Measurements from ENCODE around the gene ABCF2.

ABCF2 gene

DNA sequence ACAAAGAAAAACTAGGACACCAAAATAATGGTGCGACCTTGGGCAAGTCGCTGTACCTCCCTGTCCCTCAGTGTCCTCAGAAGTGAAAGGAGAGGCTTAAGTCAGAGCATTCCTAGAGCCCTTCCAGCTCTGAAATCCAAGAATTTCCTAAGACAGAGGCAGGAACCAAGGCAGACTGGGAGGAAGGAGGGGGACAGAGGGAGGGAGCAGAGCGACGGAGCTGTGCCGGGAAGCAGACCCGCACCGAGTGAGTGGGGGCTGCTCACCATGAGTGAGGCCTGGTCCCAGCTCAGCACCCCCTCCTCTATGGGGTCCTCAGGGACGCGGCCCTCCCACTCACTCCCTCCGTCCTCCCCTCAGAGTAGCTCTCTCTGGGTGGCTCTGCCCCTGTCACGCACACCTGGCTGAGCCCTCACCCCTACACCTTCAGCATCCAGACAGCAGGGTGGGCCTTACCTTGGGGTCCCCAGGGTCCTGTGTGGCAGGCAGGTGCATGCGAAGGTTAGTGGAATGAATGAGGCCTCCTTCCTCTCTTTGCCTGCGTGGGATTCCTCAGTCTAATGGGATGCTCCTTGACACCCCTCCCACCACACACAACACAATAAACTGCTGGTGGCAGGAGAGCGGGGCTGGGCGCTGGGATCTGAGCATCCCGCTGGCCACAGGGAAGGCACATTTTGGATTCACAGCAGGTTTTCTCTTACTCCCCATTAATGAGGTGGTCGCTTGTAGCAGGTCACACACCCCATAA lies 26.1 kb upstream of the ABCF2 start:
- DNase-seq (ENCODE audit: low spot score) = peak; percentile 30

DNA sequence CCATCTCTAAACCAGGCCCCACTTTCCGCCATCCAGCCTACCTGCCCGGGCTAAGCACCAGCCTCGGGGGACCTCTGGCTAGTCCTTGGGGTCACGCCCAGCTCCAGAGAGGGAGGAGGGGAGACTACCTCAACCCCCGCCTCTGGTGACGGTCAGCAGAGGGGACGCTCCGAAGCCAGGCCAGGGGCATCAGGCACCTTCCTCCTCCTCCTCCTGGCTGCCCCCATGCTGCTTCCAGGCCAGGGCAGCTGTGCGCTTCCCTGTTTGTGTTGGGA lies 25.5 kb upstream of the ABCF2 start:
- DNase-seq (ENCODE audit: low spot score) = no peak

DNA sequence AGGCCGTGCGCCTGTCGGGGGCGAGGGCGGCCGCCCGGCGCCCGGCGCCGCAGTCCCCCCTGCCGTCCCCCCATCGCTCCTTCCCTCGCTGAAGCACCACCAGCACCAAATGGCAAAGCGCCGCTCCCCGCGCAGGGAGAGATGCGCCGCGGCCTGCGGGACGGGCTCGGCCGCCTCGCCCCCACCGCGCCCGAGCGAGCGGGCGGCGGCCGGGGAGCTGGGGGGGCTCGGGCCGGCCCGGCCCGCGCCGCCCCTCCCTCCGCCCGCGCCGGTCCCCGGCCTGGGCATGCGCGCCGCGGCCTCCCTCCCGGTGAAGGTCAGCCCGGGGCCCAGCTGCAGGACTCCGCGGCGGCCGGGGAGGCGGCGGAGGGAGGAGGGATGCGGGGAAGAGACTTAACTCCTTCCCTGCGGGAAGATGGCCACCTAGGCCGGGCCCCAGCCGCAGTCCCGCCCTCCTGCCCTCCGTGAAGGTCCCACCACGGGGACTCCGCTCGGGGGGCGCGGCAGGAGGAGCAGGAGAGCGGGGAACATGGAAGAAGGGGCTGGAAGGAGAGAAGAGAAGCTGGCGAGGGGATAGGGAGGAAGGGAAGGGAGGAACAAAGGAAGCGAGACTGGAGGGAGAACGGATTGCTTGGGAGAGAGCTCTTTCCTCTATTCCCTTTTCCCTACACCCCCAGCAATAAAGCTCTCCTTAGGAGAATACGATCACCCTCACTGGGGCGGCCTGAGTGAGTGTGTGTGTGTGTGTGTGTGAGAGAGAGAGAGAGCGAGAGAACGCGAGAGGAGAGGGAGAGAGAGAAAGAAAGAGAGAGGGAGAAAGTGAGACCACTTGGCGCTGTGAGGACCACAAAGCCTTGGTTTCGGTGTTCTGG lies 24.9 kb upstream of the ABCF2 start:
- peak; percentile 67 for DNase-seq (ENCODE audit: low spot score)

DNA sequence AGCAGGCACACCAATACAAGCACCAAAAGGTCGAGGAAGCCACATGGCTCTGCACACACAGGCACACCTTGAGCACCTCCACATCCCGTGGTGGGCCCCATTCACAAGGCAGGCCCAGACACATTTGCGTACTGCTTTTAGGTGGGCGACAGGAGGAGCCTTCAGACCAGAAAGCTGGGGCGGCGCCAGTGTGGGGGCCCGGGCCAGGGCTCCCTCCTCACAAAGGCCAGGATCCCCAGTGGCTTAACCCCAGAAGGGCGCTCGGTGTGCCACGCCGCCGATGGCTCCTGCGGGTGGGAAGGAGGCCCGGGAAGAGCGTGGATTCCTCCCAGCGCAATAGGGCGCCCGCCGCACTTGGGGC lies 24.3 kb upstream of the ABCF2 start:
- no peak for DNase-seq (ENCODE audit: low spot score)

DNA sequence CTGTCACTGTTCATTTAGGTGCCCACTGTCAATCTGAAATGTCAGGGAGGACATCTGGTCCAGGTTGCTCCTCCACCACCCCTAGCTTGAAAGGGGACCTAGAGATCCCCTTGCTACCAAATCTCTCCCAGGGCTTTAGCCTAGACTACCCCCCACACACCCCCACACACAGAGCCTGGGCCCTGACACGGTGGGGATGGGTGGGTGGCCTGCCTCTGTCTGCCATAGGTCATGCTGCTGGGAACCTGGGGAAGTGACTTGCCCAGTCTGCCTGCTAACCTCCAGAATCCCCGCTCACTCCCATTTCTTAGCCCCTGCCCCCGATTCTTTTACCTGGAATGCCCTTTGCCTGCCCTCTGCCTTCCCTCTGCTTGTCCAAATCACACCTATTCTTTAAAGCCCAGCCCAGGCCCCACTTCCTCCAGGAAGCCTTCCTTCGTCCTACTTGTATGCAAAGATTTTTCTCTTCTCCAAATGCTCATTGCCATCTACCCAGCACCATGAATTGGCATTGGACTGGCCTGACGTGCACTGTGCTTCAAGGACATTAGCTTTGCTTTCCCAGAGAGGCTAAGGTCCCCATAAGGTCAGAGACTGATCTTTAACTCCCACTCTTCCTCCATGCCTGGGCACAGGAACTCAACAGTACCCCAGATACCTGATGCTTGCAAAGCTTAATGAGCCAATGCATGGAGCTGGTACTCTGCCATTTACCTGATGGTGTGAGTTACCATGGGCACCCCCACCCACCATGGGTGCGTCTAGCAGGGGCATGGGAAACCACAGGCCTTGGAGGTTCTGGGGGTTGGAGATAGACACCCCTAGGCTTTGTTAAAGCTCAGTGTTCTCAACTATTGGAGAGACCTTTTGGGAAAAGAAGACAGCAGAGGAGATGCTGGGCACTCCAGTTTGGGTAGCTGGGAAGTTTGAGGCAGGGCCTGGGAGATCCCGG lies 23.5 kb upstream of the ABCF2 start:
- DNase-seq (ENCODE audit: low spot score) = peak; percentile 8

DNA sequence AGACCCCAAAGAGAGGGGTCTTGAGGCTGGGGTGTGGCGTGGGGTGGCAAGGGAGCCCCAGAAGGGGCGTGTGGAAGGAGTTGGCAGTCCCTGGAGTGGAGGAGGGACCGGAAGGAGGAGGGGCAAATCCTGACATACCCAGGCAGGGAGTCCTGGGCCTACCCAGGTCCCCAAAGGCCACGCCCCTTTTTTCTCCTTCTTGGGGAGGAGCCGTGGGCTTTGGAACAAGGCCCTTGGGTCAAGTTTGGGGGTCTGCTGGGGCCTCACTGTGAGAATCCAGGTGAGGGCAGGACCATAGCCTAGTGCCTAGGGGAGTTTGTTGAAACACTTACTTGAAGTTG lies 22.7 kb upstream of the ABCF2 start:
- DNase-seq (ENCODE audit: low spot score) = peak; percentile 67

DNA sequence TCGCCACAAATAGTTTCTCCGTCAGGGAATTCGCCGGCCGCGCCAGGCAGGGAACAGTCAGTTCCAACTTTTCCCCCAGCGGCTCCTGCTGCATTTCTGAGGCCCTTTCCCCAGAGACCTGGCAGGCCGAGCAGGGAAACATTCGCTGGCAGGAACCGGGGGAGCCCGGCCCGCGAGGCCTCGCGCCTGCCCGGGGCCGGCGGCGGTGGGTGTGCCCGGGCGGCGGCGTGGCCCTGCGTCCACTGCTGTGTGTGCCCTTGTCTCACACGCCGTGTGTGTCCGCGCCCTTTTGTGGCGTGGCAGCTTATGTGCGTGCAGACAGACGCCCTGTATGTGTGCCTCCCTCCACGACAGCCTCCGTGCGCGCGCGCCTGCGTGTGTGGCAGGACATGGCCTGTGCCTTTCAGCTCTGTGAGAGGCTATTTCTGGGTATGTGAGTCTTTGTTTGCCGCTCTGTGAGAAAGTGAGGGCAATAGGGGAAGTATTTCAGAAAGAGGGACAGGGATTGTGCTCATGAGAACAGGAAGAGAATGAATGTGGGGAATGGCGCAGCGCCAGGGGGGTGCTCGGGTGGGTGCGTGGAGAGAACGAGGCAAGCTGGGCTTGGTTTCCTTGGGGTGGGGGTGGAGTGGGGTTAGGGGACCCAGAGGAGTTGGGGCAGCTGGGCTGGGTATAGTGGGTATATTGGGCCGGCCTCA lies 22.2 kb upstream of the ABCF2 start:
- peak; percentile 59 for DNase-seq (ENCODE audit: low spot score)

DNA sequence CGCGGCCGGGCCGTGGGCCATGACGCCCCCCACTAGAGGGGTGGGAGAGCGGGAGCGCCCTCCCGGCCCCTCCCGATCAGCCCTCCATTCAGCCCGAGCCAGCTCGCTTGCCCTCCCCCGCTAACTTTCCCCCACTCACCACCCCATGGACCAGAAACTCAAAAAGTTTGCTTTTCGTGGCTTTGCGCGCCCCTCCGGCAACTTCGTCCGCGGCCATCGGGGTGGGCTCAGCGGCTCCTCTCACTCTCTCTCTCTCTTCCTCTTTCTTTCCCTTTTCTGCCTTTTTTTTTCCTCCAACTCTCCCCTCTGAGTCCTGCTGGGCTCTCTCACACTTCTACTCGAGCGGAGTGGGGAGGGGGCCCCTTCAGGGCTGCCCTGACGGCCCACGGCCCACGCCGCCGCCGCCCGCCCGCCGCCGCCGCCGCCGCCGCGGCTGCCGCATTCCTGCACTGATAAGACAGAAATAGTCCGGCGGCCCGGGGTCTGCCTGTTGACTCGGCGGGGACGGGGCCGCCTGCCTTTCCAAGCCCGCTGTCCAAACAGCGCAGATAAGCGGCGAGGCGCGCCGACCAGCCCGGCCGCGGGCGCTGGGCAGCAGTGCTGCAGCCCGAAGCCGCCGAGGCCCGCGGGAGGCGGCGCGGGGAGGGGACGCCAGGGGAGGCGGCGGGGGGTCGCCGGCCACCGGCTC lies 21.5 kb upstream of the ABCF2 start, which contains the start of gene SMARCD3:
TSS of gene SMARCD3 (minus strand) at position 349 of the 688 bp plus-strand sequence. CDS start at position 217, 132 bp downstream.
- peak; percentile 53 for DNase-seq (ENCODE audit: low spot score)

DNA sequence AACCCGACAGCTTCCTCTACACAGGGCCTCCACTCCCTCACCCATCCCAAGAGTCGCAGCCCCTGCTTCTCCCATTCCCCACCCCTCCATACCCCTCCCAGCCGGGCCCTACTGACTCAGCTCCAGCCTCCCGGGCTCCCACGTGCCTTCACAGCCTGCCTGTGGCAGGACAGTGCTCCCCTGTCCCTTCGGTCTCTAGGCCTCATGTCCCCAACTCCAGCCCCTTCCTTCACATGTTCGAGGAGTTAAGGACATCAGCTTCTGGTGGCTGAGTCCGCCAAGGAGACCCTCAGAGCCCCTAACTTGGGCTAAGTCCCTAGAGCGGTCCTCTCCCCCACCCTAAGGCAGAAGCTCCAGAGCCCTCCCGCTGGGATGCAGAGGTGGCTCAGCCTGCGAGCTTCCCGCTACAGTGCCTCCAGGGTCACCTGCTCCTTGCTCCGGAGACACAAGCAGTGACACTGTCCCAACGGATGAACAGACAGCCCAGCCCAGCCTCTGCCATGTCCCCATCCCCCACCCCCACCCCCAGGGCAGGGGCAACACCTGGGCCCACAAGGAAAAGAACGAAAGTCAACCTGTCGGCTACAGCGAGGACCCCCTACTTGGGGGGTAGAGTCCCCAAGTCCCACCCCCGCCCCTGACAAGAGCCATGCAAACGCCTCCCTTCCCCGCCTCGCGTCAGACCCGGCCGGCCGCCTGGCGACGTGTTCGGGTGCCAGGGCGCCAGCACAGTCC lies 20.8 kb upstream of the ABCF2 start:
- DNase-seq (ENCODE audit: low spot score) = peak; percentile 48

DNA sequence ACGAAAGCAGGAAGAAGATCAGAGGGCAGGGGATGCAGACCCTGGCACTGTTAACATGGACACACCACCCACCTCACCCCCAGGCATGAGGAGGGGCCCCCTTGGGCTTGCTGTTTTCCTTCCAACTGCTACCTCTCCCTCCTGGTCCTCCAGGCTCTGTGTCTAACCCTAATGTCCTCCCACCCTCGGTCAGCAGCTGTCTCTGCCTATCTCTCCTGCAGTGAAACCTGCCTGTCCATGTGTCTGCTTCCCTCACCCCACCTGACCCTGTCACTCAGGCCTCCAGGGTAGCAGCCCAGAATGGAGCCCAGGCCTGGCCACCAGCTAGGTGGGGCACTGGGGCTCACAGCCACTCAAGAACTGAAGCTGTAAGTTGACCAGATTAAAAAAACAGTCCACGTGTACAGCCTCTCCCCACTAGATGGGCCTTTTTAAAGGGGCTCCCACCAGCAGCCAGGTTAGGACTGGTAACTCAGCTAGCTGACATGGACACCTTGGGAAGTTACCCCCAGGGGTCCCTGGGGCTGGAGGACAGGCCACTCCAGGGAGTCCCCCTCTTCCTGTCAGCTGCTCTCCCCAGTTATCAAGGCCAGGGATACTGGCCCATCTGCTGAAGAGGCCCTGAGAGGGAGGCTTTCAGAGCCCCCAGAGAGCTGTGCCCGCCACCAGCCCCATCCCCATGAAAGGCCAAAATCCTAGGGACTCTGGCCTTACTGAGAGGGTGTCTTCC lies 20.0 kb upstream of the ABCF2 start:
- peak; percentile 51 for DNase-seq (ENCODE audit: low spot score)

DNA sequence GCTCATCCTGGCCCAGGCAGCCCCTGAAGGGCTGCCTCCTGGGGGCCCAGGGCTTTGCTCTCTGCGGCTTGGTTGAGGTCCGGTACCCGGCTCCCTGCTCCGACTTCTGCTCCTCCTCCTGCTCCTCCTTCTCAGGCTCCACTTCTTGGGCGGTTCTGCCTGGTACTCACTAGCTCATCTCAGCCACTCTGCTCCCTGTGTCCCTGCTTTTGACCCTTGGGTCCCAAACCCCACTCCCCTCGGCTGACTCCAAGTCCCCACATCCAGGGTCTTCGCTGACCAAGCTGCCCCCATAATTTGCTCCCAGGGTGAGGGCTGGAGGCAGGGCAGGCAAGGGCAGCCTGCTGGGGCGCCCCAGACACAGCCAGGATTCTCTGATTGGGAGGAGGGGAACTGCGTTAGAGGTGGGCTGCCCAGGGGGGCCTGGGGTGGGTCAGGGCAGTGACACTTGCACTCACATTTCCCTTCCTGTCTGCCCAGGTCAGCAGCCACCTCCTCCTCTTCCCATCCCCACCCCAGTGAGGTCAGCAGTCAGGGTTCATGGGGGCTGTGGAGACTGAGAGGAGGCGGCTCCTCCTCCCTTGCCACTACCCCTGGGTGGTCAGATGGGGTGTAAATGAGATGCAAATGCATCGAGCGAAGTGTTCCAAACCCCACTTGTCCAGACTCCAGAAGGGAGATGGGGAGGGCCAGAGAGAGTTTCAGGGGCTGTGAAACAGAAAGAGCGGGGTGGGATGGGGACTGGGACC lies 19.3 kb upstream of the ABCF2 start:
- peak; percentile 64 for DNase-seq (ENCODE audit: low spot score)

DNA sequence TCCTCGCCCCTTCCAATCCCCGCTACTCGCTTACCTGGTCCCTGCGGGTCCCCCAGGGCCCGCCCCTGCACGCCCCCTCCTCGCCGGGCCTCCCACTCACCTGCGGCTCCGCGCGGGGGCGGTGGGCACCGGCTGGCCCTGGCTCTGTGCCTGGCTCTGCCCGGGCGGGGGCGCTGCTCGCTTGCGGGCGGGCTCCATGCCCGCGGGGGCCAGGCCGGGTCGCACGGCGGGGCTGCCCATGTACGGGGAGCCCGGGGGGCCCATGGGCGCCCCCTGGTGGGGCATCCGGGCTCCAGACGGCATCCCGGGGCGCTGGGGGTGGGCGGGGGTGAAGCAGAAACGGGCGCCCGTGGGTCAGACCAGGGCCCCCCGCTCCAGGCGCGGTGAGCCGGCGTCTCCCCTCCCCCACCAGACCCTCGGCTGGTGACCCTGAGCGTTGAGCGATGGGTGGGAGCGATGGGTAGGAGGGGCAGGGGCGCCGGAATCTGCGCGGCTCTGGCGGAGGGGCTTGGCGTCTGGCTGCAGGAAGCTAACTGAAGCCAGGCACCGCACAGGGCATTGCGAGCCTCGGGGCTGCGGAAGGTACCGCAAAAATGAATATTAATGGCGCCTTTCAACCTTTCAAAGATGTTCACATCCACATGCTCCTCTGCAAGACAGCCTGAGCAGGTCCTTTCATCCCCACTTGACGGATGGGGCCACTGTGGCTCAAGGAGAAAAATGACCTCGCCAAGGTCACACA lies 18.5 kb upstream of the ABCF2 start:
- DNase-seq (ENCODE audit: low spot score) = peak; percentile 19

DNA sequence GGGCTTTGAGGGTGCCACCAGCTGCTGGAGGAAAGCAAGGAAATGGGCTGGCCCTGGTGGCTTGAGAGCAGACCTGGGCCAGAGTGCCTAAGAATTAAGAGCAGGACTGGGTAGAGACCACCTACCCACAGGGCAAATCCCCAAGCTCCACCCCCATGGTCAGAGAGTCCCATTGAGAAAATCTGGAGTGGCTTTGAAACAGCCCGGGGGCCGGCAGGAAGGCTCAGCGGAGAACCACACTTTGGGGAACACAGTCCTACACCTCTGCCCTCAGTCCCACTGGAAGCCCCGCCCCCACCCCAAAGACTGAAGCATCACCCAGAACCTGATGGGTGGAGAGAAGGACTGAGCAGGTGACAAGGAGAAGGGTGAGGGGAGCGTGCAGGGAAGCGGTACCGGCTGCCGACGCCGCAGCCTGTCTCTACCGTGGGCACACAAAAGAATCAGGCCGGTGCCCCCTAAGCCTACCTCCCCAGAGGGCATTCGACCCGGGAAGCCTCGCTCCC lies 17.9 kb upstream of the ABCF2 start:
- DNase-seq (ENCODE audit: low spot score) = peak; percentile 33

DNA sequence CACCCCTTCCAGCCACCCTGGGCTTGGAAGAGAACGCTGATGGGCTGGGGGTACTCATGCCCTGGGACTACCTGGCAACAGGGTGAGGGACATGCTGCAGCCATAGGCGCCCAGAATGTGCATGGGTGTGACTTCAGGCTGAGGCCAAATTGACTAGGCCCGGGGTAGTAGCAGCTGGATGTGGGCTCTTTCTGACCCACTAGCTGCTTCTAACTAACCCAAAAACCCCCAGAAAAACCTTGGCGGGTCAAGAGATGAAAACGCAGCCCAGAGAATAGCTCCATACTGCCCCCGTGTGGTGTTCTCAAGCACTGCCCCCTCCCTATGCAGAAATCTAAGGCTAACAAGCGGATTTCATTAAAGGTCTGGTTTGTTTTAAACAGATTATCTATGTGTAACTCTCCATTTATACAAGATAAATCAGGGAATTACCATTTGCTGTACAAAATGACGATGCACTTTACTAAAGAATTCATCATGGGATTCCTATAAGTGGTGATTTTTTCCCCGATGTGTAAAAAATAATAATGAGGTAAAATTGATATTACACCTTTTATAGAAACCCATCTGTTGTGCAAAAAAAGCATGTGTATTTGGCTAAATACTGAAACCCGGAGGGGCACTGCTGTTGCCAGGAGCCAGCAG lies 17.3 kb upstream of the ABCF2 start:
- peak; percentile 76 for DNase-seq (ENCODE audit: low spot score)

DNA sequence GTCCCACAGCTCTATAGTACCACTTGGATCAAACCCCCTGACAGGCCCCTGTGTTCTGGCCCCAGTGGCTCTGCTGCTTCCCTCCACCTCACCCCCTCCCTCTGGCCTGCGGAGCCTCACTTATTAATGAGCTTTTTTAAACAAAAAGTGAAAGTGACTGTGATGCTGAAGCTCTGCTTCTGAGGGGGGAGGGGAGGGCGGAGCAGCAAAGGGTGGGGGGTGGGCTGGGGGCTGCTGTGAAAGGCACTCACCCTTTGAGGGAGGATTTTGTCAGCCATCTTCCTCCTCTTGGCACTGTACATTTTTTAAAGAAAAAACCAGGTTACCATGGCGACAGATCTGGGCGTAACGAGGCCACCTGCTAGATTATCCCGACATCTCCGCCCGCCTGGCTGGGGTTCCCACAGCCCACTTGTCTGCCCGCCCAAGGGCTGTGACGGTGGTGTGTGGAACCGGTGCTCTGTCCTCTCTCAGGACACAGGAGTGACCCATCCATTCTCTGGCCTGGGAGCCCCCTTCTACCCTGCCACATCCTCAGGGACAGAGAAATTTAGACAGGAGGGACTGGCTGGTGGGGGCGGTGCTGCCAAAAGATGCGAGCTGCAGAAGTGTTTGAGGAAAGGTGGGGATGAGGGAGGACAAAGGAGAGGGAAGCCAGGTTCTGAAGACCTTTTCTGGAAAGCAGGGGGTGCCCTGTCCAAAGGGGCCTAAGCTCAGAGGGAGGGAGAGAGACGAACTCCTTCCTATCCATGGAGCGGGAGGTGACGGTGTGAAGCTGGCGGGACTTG lies 16.6 kb upstream of the ABCF2 start:
- no peak for DNase-seq (ENCODE audit: low spot score)

DNA sequence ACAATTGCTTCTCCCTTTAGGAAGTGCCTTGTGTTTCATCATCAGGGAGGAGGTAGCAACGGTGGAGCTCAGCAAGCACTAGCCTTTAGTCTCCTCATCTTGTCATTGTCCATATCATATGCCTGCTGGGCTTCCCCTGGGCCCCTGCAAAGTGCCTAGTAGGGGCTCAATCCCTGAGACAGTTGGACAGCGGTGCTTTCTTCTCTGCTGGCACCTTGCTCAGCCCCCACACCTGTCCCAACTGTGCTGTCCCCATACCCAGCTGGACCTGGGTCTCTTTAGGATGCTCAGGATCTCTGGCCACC lies 16.0 kb upstream of the ABCF2 start:
- DNase-seq (ENCODE audit: low spot score) = no peak

Measured in cerebellar cortex (tissue), 1 donor.